Loucy (cell line): ENCODE data around the gene GPR26.

Experiments used
- H2AFZ ChIP-seq: fragments of 200-600 bp; sonication (generic); 2 replicates; pipeline ENCODE4 v1.6.0; 2016; ENCODE audit warnings: antibody characterized with exemption, mild to moderate bottlenecking, low read length, moderate library complexity
- H3F3A ChIP-seq: fragments of 200-600 bp; 2 replicates; pipeline ENCODE4 v1.6.0; 2016; ENCODE audit warnings: antibody characterized with exemption, low read depth, mild to moderate bottlenecking
- H3K27me3 ChIP-seq: fragments of 200-600 bp; sonication (generic); 2 replicates; pipeline ENCODE4 v1.6.1; 2014; ENCODE audit warnings: low read length, mild to moderate bottlenecking; ENCODE audit not compliant: insufficient read depth, poor library complexity, severe bottlenecking
- H3K36me3 ChIP-seq: fragments of 200-600 bp; sonication (generic); 2 replicates; pipeline ENCODE4 v1.6.1; 2016; ENCODE audit warnings: low read length; ENCODE audit not compliant: insufficient read depth
- H3K4me1 ChIP-seq: fragments of 200-600 bp; sonication (generic); 2 replicates; pipeline ENCODE4 v1.5.1; 2014; ENCODE audit warnings: low read length, mild to moderate bottlenecking; ENCODE audit not compliant: insufficient read depth, poor library complexity, severe bottlenecking
- H3K4me2 ChIP-seq: fragments of 200-600 bp; sonication (generic); 2 replicates; pipeline ENCODE4 v1.6.0; 2014; ENCODE audit warnings: antibody characterized with exemption, low read length, low read depth, mild to moderate bottlenecking; ENCODE audit not compliant: poor library complexity, severe bottlenecking
- H3K4me3 ChIP-seq: fragments of 200-600 bp; sonication (generic); 2 replicates; pipeline ENCODE4 v1.5.1; 2014; ENCODE audit warnings: low read length, mild to moderate bottlenecking, mixed read lengths; ENCODE audit not compliant: poor library complexity, severe bottlenecking
- H3K79me2 ChIP-seq: fragments of 200-600 bp; sonication (generic); 2 replicates; pipeline ENCODE4 v1.6.1; 2014; ENCODE audit warnings: low read length; ENCODE audit not compliant: insufficient read depth
- H3K9ac ChIP-seq: fragments of 200-600 bp; sonication (generic); 2 replicates; pipeline ENCODE4 v1.6.0; 2014; ENCODE audit warnings: mild to moderate bottlenecking, low read depth, low read length, moderate library complexity; ENCODE audit not compliant: poor library complexity, severe bottlenecking
- H3K9me2 ChIP-seq: fragments of 200-600 bp; sonication (generic); replicated peaks from 2 replicates; pipeline ENCODE4 v1.6.1; 2016; ENCODE audit warnings: low read depth, low read length, mixed read lengths
- H3K9me3 ChIP-seq: fragments of 200-600 bp; sonication (generic); 2 replicates; pipeline ENCODE4 v1.6.1; 2014; ENCODE audit warnings: mild to moderate bottlenecking, antibody characterized with exemption, low read length, low read depth; ENCODE audit not compliant: insufficient read depth
- H4K20me1 ChIP-seq: fragments of 200-600 bp; sonication (generic); 2 replicates; pipeline ENCODE4 v1.6.0; 2014; ENCODE audit warnings: antibody characterized with exemption, low read length, mild to moderate bottlenecking; ENCODE audit not compliant: insufficient read depth, poor library complexity, severe bottlenecking
- CTCF ChIP-seq: fragments of 200-600 bp; sonication (generic); conservative IDR thresholded peaks from 2 replicates; pipeline ENCODE4 v1.5.1; 2014; ENCODE audit warnings: mild to moderate bottlenecking, antibody characterized with exemption, low read length
- EZH2phosphoT487 ChIP-seq: fragments of 200-600 bp; IDR thresholded peaks from 2 replicates; pipeline ENCODE4 v1.6.1; 2018; ENCODE audit warnings: antibody characterized with exemption, mild to moderate bottlenecking, moderate library complexity, borderline replicate concordance

The GPR26 gene

GRCh38 chr10:123687758-123688157, 21.6 kb downstream of the GPR26 start:
- no peaks in the 10 kb centered on the region; the same call in 1 of the 2 replicates for H3K9me3 ChIP-seq
- no peaks in the 10 kb centered on the region for H3K4me1 ChIP-seq
- no peak overlapping the region for H2AFZ ChIP-seq
- no peak overlapping the region for H3K4me2 ChIP-seq
- TF ChIP-seq EZH2phosphoT487 = no peak
- no peak for TF ChIP-seq CTCF
- H3K36me3 ChIP-seq = no peaks in the 10 kb centered on the region
- no peaks in the 10 kb centered on the region for H3F3A ChIP-seq
- H4K20me1 ChIP-seq = no peaks in the 10 kb centered on the region
- H3K9me2 ChIP-seq = no peaks in the 10 kb centered on the region
- no peak overlapping the region for H3K9ac ChIP-seq
- H3K4me3 ChIP-seq = no peak overlapping the region
- H3K27me3 ChIP-seq = no peaks in the 10 kb centered on the region
- H3K79me2 ChIP-seq = no peaks in the 10 kb centered on the region

- Histone ChIP-seq H3K9me2 (no peaks in the 10 kb centered on the region), H4K20me1 (no peaks in the 10 kb centered on the region), H3F3A (no peaks in the 10 kb centered on the region), H2AFZ (no peak overlapping the region), H3K9ac (no peak overlapping the region), H3K9me3 (no peaks in the 10 kb centered on the region; the same call in 1 of the 2 replicates), H3K4me2 (no peak overlapping the region), H3K4me1 (no peaks in the 10 kb centered on the region), H3K27me3 (no peaks in the 10 kb centered on the region), H3K4me3 (no peak overlapping the region), H3K36me3 (no peaks in the 10 kb centered on the region), H3K79me2 (no peaks in the 10 kb centered on the region)
- TF ChIP-seq CTCF = no peak
- no peak for TF ChIP-seq EZH2phosphoT487
These were observed 23.7 kb downstream of the GPR26 start for GRCh38 chr10:123689880-123690279.

GRCh38 chr10:123703195-123703790, 37.1 kb downstream of the GPR26 start:
- H3K9ac ChIP-seq = no peak overlapping the region
- H3K4me1 ChIP-seq = no peaks in the 10 kb centered on the region
- no peaks in the 10 kb centered on the region for H3K36me3 ChIP-seq
- H3K4me3 ChIP-seq = no peak overlapping the region
- no peaks in the 10 kb centered on the region for H3F3A ChIP-seq
- no peaks in the 10 kb centered on the region for H3K79me2 ChIP-seq
- H3K9me3 ChIP-seq = no peaks in the 10 kb centered on the region; the same call in 1 of the 2 replicates
- no peak for TF ChIP-seq CTCF
- no peak for TF ChIP-seq EZH2phosphoT487
- no peak overlapping the region for H2AFZ ChIP-seq
- H3K9me2 ChIP-seq = no peaks in the 10 kb centered on the region
- H3K27me3 ChIP-seq = no peaks in the 10 kb centered on the region
- H3K4me2 ChIP-seq = no peak overlapping the region
- H4K20me1 ChIP-seq = no peaks in the 10 kb centered on the region
